ENCODE results near the gene ADM5.

DNA sequence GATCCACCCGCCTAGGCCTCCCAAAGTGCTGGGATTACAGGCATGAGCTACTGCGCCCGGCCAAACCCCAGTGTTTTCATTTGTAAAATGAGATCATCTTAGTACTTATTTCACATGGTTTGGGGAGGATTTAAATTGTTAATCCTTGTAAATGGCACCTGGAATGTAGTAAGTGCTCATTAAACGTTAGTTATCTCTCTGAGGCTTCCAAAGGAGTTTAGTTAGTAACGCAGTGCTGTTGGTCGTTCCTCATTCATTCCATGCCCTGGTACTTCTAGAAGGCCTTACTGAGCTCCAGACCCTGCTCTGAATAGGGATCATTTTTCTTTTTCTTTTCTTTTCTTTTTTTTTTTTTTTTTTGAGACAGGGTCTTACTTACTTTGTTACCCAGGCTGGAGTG, 6.7 kb downstream of the ADM5 start:
- TF ChIP-seq CTCF (IDR thresholded peaks at IDR 0.05): no peak
- TF ChIP-seq POLR2A (IDR thresholded peaks at IDR 0.05; ENCODE audit: low read depth): no peak
